Bronchial epithelial cell (primary cell): Measurements from ENCODE around the gene HDAC4. TPM values are rescaled to one million over a fixed set of nuclear protein-coding genes. Genes with fewer than 3 reads are reported as not detected.

ENCODE experiments used
- DNase-seq: peaks from one replicate; pipeline ENCODE4 v3.0.0-alpha.2; 2010; ENCODE audit warnings: low read depth
- FAIRE-seq: peaks from 2 replicates; lab custom pipeline; 2011; peaks lifted over from hg19 to GRCh38; lab: Jason Lieb, UNC
- H3K27me3 ChIP-seq: 2 replicates; pipeline ENCODE4 v1.5.1; 2011; ENCODE audit warnings: low read length; ENCODE audit not compliant: control insufficient read depth, insufficient read depth
- H3K36me3 ChIP-seq: 2 replicates; pipeline ENCODE4 v1.5.1; 2011; ENCODE audit warnings: low read length; ENCODE audit not compliant: control insufficient read depth, insufficient read depth
- H3K4me3 ChIP-seq: 2 replicates; pipeline ENCODE4 v1.5.1; 2011; ENCODE audit warnings: mild to moderate bottlenecking, low read depth, low read length, control low read depth
- total RNA-seq: library from RNA; depleted of rRNA; stranded (reverse); fragments of >200 nt; gene quantifications from 2 replicates; pipeline ENCODE4 v1.2.1, GENCODE V29; 2014
- TF ChIP-seq, protein P1 (sequence below): IDR thresholded peaks from 2 replicates; pipeline ENCODE4 v1.5.1; 2011; ENCODE audit warnings: mild to moderate bottlenecking, moderate library complexity, low read length, control low read depth, inconsistent platforms; ENCODE audit not compliant: insufficient read depth, severe bottlenecking

Gene HDAC4
- total RNA-seq, 1 donor from 2014 or later = 5.3 TPM

- DNase-seq = no peak
- Histone ChIP-seq H3K27me3 (no peaks in the 10 kb centered on the region), H3K4me3 (no peak overlapping the region), H3K36me3 (no peaks in the 10 kb centered on the region)
- peak; percentile 64 for FAIRE-seq
- TF ChIP-seq, protein P1, sequence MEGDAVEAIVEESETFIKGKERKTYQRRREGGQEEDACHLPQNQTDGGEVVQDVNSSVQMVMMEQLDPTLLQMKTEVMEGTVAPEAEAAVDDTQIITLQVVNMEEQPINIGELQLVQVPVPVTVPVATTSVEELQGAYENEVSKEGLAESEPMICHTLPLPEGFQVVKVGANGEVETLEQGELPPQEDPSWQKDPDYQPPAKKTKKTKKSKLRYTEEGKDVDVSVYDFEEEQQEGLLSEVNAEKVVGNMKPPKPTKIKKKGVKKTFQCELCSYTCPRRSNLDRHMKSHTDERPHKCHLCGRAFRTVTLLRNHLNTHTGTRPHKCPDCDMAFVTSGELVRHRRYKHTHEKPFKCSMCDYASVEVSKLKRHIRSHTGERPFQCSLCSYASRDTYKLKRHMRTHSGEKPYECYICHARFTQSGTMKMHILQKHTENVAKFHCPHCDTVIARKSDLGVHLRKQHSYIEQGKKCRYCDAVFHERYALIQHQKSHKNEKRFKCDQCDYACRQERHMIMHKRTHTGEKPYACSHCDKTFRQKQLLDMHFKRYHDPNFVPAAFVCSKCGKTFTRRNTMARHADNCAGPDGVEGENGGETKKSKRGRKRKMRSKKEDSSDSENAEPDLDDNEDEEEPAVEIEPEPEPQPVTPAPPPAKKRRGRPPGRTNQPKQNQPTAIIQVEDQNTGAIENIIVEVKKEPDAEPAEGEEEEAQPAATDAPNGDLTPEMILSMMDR = no peak
These were observed 177.3 kb downstream of the HDAC4 start for GRCh38 chr2:239223310-239224198.

DNA sequence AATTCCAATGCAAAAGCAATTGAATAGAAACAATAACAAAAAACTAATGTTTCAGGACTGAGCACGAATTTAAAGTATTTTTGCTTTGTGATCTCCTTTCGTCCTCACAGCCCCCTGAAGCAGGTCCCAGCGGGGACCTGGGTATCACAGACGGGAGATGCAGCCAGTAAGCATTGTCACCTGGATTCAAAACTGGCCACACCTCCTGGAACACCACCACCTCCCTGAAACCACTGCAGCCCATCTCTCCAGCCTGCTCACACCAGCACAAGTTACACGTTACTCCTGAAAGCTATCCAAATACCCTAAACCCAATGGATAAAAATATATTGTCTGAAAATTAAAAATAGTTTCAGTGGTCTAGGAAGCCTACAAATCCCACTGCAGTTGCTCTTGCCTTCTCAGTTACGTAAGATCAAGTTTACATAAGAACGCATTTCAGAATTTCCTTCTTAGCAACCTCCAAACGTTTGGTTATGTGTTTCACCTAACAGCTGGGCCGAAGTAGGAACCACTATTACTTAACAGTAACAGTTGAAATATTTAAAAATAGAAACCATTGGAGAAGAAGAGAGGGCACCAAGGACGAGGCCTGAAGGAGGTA, 178.0 kb downstream of the HDAC4 start:
- no peaks in the 10 kb centered on the region for H3K36me3 ChIP-seq
- no peak for FAIRE-seq
- H3K27me3 ChIP-seq = no peaks in the 10 kb centered on the region
- no peak overlapping the region for H3K4me3 ChIP-seq
- TF ChIP-seq, protein P1 = no peak
- no peak for DNase-seq

DNA sequence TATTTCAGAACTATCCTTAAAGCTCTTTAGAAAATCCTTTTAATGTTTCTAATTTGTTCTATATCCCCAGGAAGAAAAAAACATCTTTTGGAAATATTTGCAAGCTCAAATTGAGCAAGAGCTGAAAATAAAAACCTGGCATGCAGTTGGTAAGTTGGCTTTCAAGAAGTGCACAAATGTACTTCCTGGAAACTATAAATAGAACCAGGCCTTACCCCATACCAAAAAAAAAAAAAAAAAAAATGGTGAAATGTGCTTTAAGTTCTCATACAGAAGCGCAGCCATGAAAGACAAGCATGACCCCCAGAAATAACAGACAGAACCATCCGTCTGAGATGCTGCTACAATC, 178.5 kb downstream of the HDAC4 start:
- DNase-seq = peak; percentile 13

DNA sequence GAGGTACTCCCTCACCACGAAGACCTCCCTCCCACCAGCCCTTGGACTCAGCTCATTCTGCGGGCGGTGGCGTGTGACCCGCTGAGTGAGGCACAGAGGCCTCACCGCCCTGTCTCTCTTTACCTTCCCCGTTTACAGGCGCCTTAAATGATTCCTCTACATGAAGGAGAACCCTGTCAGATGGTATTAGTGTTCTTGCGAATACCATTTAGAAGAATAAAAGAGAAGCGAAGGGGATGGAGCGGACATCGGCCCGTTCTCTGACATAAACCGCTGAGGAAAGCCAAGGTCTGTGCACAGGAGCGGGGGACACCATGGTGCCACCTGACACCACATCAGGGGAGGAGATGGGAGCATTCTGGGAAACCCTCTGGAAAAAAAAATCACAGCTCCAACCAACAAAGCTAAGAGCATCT, 179.8 kb downstream of the HDAC4 start:
- no peak for DNase-seq
- Histone ChIP-seq H3K36me3 (no peaks in the 10 kb centered on the region), H3K4me3 (no peak overlapping the region), H3K27me3 (no peaks in the 10 kb centered on the region)
- TF ChIP-seq, protein P1 = no peak
- no peak for FAIRE-seq

More for the DNA sequence above, 178.5 kb downstream of the HDAC4 start:
- H3K36me3 ChIP-seq = no peaks in the 10 kb centered on the region
- no peaks in the 10 kb centered on the region for H3K27me3 ChIP-seq
- H3K4me3 ChIP-seq = no peak overlapping the region
- TF ChIP-seq, protein P1 = no peak
- FAIRE-seq = no peak

DNA sequence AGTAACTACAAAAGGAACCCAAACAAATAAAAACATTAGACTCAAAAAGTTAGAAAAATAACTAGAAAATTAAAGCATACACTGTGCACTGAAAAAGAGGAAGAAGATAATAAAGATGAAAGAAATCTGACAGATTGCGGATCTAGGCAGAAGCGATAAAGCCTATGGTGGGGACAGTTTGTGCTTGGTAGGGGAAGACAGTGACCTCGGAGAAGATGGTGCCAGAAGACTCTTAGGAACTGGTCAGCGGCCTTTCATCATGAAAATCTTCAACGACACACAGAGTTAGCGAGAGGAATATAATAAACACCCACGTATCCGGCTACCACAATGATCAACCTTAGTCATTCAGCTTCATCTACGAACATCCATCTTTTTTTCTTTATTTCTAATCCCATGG, 180.5 kb downstream of the HDAC4 start:
- H3K27me3 ChIP-seq = no peaks in the 10 kb centered on the region
- TF ChIP-seq, protein P1 = no peak
- no peak for FAIRE-seq
- H3K4me3 ChIP-seq = no peak overlapping the region
- no peaks in the 10 kb centered on the region for H3K36me3 ChIP-seq
- DNase-seq = no peak
